Neuronal stem cell (in vitro differentiated cells): ENCODE results near the gene IBA57.

Experiments
- DNase-seq: peaks from one replicate; pipeline ENCODE4 v3.0.0-alpha.2; 2013; ENCODE audit warnings: low spot score
- H2AFZ ChIP-seq: one replicate; pipeline ENCODE4 v1.6.1; 2013; ENCODE audit warnings: mild to moderate bottlenecking, low read length, inconsistent platforms
- H2AK5ac ChIP-seq: 2 replicates; pipeline ENCODE4 v1.6.1; 2013; ENCODE audit warnings: low read depth, mild to moderate bottlenecking, inconsistent platforms, low read length, moderate library complexity, mixed read lengths
- H2BK120ac ChIP-seq: 2 replicates; pipeline ENCODE4 v1.6.1; 2013; ENCODE audit warnings: low read depth, mild to moderate bottlenecking, inconsistent platforms, low read length, moderate library complexity, mixed read lengths
- H2BK12ac ChIP-seq: one replicate; pipeline ENCODE4 v1.6.1; 2013; ENCODE audit warnings: low read length, inconsistent platforms
- H2BK15ac ChIP-seq: 2 replicates; pipeline ENCODE4 v1.6.1; 2013; ENCODE audit warnings: mild to moderate bottlenecking, low read length, inconsistent platforms, mixed read lengths
- H2BK5ac ChIP-seq: one replicate; pipeline ENCODE4 v1.6.1; 2013; ENCODE audit warnings: inconsistent platforms, mild to moderate bottlenecking, low read length, moderate library complexity
- H3K14ac ChIP-seq: one replicate; pipeline ENCODE4 v1.6.1; 2013; ENCODE audit warnings: low read length, inconsistent platforms
- H3K18ac ChIP-seq: 2 replicates; pipeline ENCODE4 v1.6.1; 2013; ENCODE audit warnings: low read length, inconsistent platforms
- H3K23ac ChIP-seq: 2 replicates; pipeline ENCODE4 v1.6.1; 2013; ENCODE audit warnings: low read depth, mild to moderate bottlenecking, mixed read lengths, low read length, inconsistent platforms; ENCODE audit not compliant: poor library complexity
- H3K27ac ChIP-seq: replicated peaks from 3 replicates; pipeline ENCODE4 v1.5.1; 2013; ENCODE audit warnings: low read length, inconsistent platforms
- H3K27me3 ChIP-seq, 3 experiments: 2 replicates each; pipeline ENCODE4 v1.6.1; 2013; ENCODE audit warnings: low read length in 3 of 3, mild to moderate bottlenecking in 2 of 3, inconsistent platforms in 1 of 3, low read depth in 1 of 3, mixed read lengths in 1 of 3, moderate library complexity in 1 of 3; ENCODE audit not compliant: control insufficient read depth in 3 of 3, insufficient read depth in 3 of 3
- H3K36me3 ChIP-seq, 2 donors: replicated peaks in 1 of 2; 2 replicates each; pipeline ENCODE4 v1.6.1; 2013; ENCODE audit warnings: low read length in 2 of 2; ENCODE audit not compliant: control insufficient read depth in 2 of 2, insufficient read depth in 2 of 2
- H3K4ac ChIP-seq: 2 replicates; pipeline ENCODE4 v1.6.1; 2013; ENCODE audit warnings: inconsistent platforms, mild to moderate bottlenecking, low read length, moderate library complexity
- H3K4me1 ChIP-seq, 2 donors: 1 replicate in 1 of 2; 2 replicates in 1 of 2; pipeline ENCODE4 v1.6.1; 2013; ENCODE audit warnings: low read length in 2 of 2, low read depth in 1 of 2; ENCODE audit not compliant: control insufficient read depth in 2 of 2, insufficient read depth in 1 of 2
- H3K4me2 ChIP-seq: one replicate; pipeline ENCODE4 v1.6.1; 2013; ENCODE audit warnings: mild to moderate bottlenecking, low read length, inconsistent platforms; ENCODE audit not compliant: insufficient read depth, poor library complexity, severe bottlenecking
- H3K4me3 ChIP-seq, 2 donors: 2 replicates each; pipeline ENCODE4 v1.5.1; 2013; ENCODE audit warnings: low read length in 2 of 2, mild to moderate bottlenecking in 2 of 2, inconsistent platforms in 1 of 2, moderate library complexity in 1 of 2
- H3K79me1 ChIP-seq: one replicate; pipeline ENCODE4 v1.6.1; 2013; ENCODE audit warnings: low read depth, mild to moderate bottlenecking, inconsistent platforms, low read length, moderate library complexity
- H3K9ac ChIP-seq: one replicate; pipeline ENCODE4 v1.6.1; 2013; ENCODE audit warnings: mild to moderate bottlenecking, low read depth, low read length, inconsistent platforms; ENCODE audit not compliant: poor library complexity
- H3K9me3 ChIP-seq, 2 donors: replicated peaks in 1 of 2; 2 replicates each; pipeline versions ENCODE3 to v1.6.1; 2013; ENCODE audit warnings: low read length in 2 of 2, mild to moderate bottlenecking in 2 of 2, inconsistent platforms in 1 of 2, low read depth in 1 of 2, mixed read lengths in 1 of 2, moderate library complexity in 1 of 2; ENCODE audit not compliant: control insufficient read depth in 2 of 2, insufficient read depth in 1 of 2
- H4K8ac ChIP-seq: one replicate; pipeline ENCODE4 v1.6.1; 2013; ENCODE audit warnings: low read depth, mild to moderate bottlenecking, inconsistent platforms, low read length, moderate library complexity
- H4K91ac ChIP-seq: one replicate; pipeline ENCODE4 v1.6.1; 2013; ENCODE audit warnings: low read length, low read depth, mild to moderate bottlenecking, inconsistent platforms; ENCODE audit not compliant: poor library complexity
- WGBS, 2 donors: extraction: QIAGEN DNeasy Blood & Tissue Kit; methylation state at CpG; one replicate each; pipeline ENCODE4 v1.1.7; 2013; ENCODE audit warnings: missing lambda C conversion rate in 2 of 2, mixed read lengths in 1 of 2; ENCODE audit not compliant: insufficient read length in 2 of 2, insufficient replicate concordance in 1 of 2; ENCODE audit errors: extremely low coverage in 2 of 2; 5-methylcytosine and 5-hydroxymethylcytosine counted together

The IBA57 gene

DNA sequence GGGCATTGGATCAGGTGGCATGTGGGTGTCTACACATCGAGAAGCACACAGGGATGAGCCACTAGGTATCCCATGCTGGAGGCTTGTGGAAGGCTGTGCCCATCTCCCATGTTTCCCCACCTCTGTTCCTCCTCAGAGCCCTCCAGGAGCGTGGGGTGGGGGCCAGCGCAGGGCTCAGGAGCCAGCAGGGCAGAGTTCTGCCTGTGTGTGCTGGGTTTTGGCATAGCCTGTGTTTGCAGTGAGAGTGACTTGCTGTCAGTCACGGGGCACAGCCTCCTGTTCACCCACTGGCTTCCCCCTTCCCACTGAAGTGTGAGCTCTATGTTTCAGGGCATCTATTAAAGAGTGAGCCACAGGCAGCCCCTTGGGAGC, 10.4 kb downstream of the IBA57 start:
- DNase-seq, result no peak
- no peaks in the 10 kb centered on the region for H3K4me1 ChIP-seq
- no peak overlapping the region for H4K8ac ChIP-seq
- no CpG with 5 or more reads among the region's 4 CpGs for WGBS, 2 donors
- no peak overlapping the region for H3K4me2 ChIP-seq
- peaks cover 2 to 25% of the 10 kb centered on the region in 2 donors for H3K36me3 ChIP-seq
- no peaks in the 10 kb centered on the region for H3K9me3 ChIP-seq
- no peak overlapping the region for H3K9ac ChIP-seq
- H2BK12ac ChIP-seq, result no peak overlapping the region
- H3K4me3 ChIP-seq, result no peak overlapping the region
- H4K91ac ChIP-seq, result no peak overlapping the region
- no peak overlapping the region for H2BK15ac ChIP-seq
- H3K14ac ChIP-seq, result no peak overlapping the region
- no peaks in the 10 kb centered on the region for H3K27me3 ChIP-seq
- H3K79me1 ChIP-seq, result peaks cover 22% of the 10 kb centered on the region
- no peak overlapping the region for H3K27ac ChIP-seq
- H3K4ac ChIP-seq, result no peak overlapping the region
- no peak overlapping the region for H2AFZ ChIP-seq
- no peak overlapping the region for H3K23ac ChIP-seq
- no peak overlapping the region for H3K18ac ChIP-seq
- peak overlapping the region; percentile 61 for H2BK120ac ChIP-seq
- peak overlapping the region; percentile 21 for H2AK5ac ChIP-seq
- H2BK5ac ChIP-seq, result peak overlapping the region; percentile 53

DNA sequence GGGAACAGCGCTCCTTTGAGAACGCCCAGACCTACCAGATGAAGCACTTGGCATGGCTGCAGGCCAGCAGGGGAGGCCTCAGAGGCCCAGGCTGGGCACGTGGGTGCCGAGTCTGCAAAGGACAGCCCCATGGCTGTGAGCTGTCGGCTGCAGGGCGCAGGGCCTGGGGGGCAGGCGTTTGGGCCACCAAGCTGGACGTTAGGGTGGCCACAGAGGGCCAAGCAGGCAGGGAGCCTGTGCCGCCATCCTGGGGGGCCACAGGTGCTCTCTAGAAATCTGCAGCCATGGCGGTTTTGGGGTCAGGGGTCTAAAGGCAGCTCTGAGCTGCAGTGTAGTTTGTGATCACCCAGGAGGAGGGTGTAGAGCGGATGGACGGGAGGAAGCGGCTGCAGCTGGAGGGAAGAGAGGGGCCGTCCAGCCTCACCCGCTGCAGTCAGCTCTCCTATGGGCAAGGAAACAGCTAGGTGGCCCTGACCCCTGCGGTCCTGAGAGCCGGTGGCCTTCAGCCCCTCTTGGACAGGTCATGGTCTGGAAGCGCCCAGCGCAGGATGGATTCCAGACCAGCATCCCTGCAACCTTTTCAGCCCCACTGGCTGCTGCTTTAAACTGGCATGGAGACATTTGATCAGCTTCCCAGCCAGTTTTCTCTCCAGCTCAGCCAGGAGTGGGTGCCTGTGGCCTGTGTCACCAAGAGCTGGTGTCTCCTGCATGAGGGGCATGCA, 11.0 kb downstream of the IBA57 start:
- H3K9ac ChIP-seq, result peak overlapping the region; percentile 50
- H3K4me3 ChIP-seq, result no peak overlapping the region
- H3K9me3 ChIP-seq, result no peaks in the 10 kb centered on the region
- H2BK5ac ChIP-seq, result peak overlapping the region; percentile 53
- H3K27ac ChIP-seq, result no peak overlapping the region
- no peak overlapping the region for H3K18ac ChIP-seq
- no peaks in the 10 kb centered on the region for H3K27me3 ChIP-seq
- H3K4ac ChIP-seq, result no peak overlapping the region
- WGBS, 2 donors, result no CpG with 5 or more reads among the region's 19 CpGs
- no peak overlapping the region for H3K14ac ChIP-seq
- no peak overlapping the region for H4K8ac ChIP-seq
- no peak for DNase-seq
- peaks cover 20% of the 10 kb centered on the region for H3K79me1 ChIP-seq
- H2BK12ac ChIP-seq, result no peak overlapping the region
- H3K36me3 ChIP-seq, result peaks cover 2 to 25% of the 10 kb centered on the region in 2 donors
- no peak overlapping the region for H3K4me2 ChIP-seq
- H3K23ac ChIP-seq, result peak overlapping the region; percentile 65
- H2AFZ ChIP-seq, result no peak overlapping the region
- H4K91ac ChIP-seq, result no peak overlapping the region
- H2AK5ac ChIP-seq, result no peak overlapping the region
- H2BK15ac ChIP-seq, result no peak overlapping the region
- H2BK120ac ChIP-seq, result no peak overlapping the region
- H3K4me1 ChIP-seq, result no peaks in the 10 kb centered on the region

DNA sequence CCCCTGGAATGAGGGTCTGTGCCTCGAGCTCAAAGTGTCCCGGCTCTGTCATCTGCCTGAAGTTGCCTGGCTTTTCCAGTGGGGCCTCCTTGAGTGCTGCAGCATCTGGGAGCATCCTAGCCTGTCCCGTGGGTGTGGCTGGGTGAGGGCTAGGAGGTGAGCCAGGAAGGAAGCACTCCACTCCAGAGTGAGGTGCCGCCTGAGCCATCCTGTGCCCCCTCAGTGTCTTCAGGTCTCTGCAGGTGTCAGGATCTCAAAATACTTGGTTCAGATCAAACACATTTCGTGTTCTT, 11.5 kb downstream of the IBA57 start:
- Histone ChIP-seq H2AK5ac (no peak overlapping the region), H3K4me2 (no peak overlapping the region), H4K91ac (no peak overlapping the region), H3K9me3 (no peaks in the 10 kb centered on the region), H3K4ac (no peak overlapping the region), H2AFZ (no peak overlapping the region), H3K36me3 (peaks cover 2 to 25% of the 10 kb centered on the region in 2 donors), H2BK120ac (no peak overlapping the region), H2BK15ac (no peak overlapping the region), H3K27ac (no peak overlapping the region), H3K18ac (no peak overlapping the region), H3K79me1 (peaks cover 19% of the 10 kb centered on the region), H2BK12ac (no peak overlapping the region), H3K14ac (no peak overlapping the region), H3K23ac (peak overlapping the region; percentile 65), H4K8ac (no peak overlapping the region), H3K4me1 (no peaks in the 10 kb centered on the region), H3K4me3 (no peak overlapping the region), H3K9ac (no peak overlapping the region), H3K27me3 (no peaks in the 10 kb centered on the region), H2BK5ac (no peak overlapping the region)
- DNase-seq, result no peak
- WGBS, 2 donors, result no CpG with 5 or more reads among the region's 5 CpGs

DNA sequence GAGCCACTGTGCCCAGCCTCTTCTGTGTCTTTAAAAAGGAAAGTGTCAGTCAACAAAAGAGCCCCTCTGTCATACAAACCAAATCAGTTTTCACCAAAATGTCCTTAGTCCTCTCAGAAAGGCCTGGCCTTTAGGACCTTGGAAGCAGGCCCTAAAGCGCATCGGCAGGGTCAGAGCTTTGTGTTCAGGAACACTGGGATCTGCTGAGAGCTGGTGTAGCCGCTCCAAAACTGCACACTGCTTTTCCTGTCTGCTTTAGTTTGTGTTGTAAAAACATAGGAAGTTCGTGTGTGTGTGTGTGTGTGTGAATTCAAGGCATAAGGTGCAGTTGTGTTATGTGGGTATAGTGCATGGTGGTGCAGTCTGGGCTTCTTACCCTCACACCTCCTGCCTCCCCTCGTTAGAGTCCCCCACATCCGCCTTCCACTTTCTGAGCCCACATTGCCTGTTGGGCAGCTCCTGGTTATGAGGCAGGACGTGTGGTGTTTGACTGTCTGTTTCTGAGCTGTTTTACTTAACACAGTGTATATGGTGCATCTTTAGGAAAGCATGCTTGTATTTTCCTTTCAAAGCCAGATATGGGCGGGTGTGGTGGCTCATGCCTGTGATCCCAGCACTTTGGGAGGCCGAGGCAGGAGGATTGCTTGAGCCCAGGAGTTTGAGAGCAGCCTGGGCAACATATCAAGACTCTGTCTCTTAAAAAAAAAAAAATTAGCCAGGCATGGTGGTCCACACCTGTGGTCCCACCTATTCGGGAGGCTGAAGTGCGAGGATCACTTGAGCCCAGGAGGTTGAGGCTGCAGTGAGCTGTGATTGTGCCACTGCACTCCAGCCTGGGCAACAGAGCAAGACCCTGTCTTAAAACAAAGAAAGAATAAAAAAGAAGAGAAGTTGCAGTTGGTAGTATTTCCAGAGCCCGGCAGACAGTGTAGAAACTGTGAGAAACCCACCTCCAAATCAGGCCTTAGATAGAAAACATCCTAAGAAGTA, 12.4 kb downstream of the IBA57 start:
- Histone ChIP-seq H3K27me3 (no peaks in the 10 kb centered on the region), H3K9ac (no peak overlapping the region)
- no peak for DNase-seq

More for the DNA sequence above, 12.4 kb downstream of the IBA57 start:
- Histone ChIP-seq H3K18ac (no peak overlapping the region), H3K4me2 (no peak overlapping the region), H3K27ac (no peak overlapping the region), H4K8ac (no peak overlapping the region), H2AK5ac (no peak overlapping the region), H3K4me1 (no peaks in the 10 kb centered on the region), H3K79me1 (peaks cover 14% of the 10 kb centered on the region), H3K36me3 (peaks cover 2 to 25% of the 10 kb centered on the region in 2 donors), H3K9me3 (no peaks in the 10 kb centered on the region), H4K91ac (no peak overlapping the region), H2BK12ac (no peak overlapping the region), H2BK5ac (no peak overlapping the region), H3K23ac (no peak overlapping the region), H2BK120ac (no peak overlapping the region), H3K14ac (peak overlapping the region; percentile 38), H3K4ac (no peak overlapping the region), H2AFZ (no peak overlapping the region), H2BK15ac (no peak overlapping the region), H3K4me3 (no peak overlapping the region)
- no CpG with 5 or more reads among the region's 12 CpGs for WGBS, 2 donors
